HCT116 (cell line): Measurements from ENCODE around the gene CSTPP1. TPM values are rescaled to one million over a fixed set of nuclear protein-coding genes. Genes with fewer than 3 reads are reported as not detected.
"Not testable (repeated sequence)": the region's sequence is repeated elsewhere in the genome, so short reads cannot be mapped to it uniquely, and the experiment has no call there.

ENCODE experiments used
- ATAC-seq: fragments of 200-7000 bp; cut with Tn5 transposase; 2 replicates; pipeline ENCODE4 v1.9.1; 2020; ENCODE audit warnings: mild to moderate bottlenecking, moderate library complexity
- BruUV-seq: library from RNA; stranded (reverse); fragments of 400-500 nt; replicated peaks from 2 replicates; lab custom pipeline; 2021; lab: Mats Ljungman, UMichigan
- CTCF ChIA-PET: fragments of 300-600 bp; sonication (Branson Sonifier 250); formaldehyde crosslinking; loops from one replicate; lab custom pipeline; 2021; ENCODE audit warnings: antibody characterized with exemption; lab: Charles Lee
- POLR2A ChIA-PET: fragments of 300-600, 350-600 bp; sonication (Branson Sonifier 250); formaldehyde crosslinking; loops from one replicate; lab custom pipeline; 2021; ENCODE audit warnings: antibody characterized with exemption; lab: Charles Lee
- RAD21 ChIA-PET, 2 experiments: fragments of 300-600 bp; sonication (Branson Sonifier 250); formaldehyde crosslinking; loops; one replicate each; lab custom pipeline; 2023; ENCODE audit warnings: low total read pairs in 2 of 2; ENCODE audit not compliant: uncharacterized antibody in 2 of 2, unreplicated experiment in 2 of 2, low non-redundant PET in 1 of 2; lab: Charles Lee
- DNase-seq: peaks from one replicate; pipeline ENCODE4 v3.0.0-alpha.2; 2010; ENCODE audit warnings: low read depth, low spot score
- H2AFZ ChIP-seq: fragments of 200-600 bp; shearing (Covaris generic), sonication (generic); 2 replicates; pipeline ENCODE4 v1.6.1; 2017; ENCODE audit warnings: low read depth, mixed run types, mixed read lengths, antibody characterized with exemption, low read length; ENCODE audit not compliant: poor library complexity, severe bottlenecking
- H3K27ac ChIP-seq: 2 replicates; pipeline ENCODE4 v1.5.1; 2012; ENCODE audit warnings: low read depth, low read length
- H3K27me3 ChIP-seq: fragments of 200-600 bp; sonication (generic); 2 replicates; pipeline ENCODE4 v1.6.1; 2016; ENCODE audit warnings: mixed run types, low read length, mixed read lengths; ENCODE audit not compliant: insufficient read depth
- H3K36me3 ChIP-seq, 2 experiments: fragments of 200-500 bp in 1 of 2; fragments of 200-600 bp in 1 of 2; sonication (Bioruptor generic) in 1 of 2; sonication (generic) in 1 of 2; 2 replicates each; pipeline versions ENCODE4 v1.5.1 to v1.6.1; 2014 to 2016; ENCODE audit warnings: low read length in 2 of 2, inconsistent platforms in 1 of 2, mixed read lengths in 1 of 2, mixed run types in 1 of 2; ENCODE audit not compliant: insufficient read depth in 2 of 2, control insufficient read depth in 1 of 2
- H3K4me1 ChIP-seq, 2 experiments: fragments of 200-600 bp in 1 of 2; sonication (generic) in 1 of 2; 2 replicates each; pipeline versions ENCODE4 v1.5.1 to v1.6.1; 2012 to 2017; ENCODE audit warnings: low read length in 2 of 2, inconsistent platforms in 1 of 2, mild to moderate bottlenecking in 1 of 2, mixed read lengths in 1 of 2, mixed run types in 1 of 2, moderate library complexity in 1 of 2; ENCODE audit not compliant: insufficient read depth in 2 of 2, control insufficient read depth in 1 of 2
- H3K4me2 ChIP-seq: fragments of 200-600 bp; sonication (generic); 2 replicates; pipeline ENCODE4 v1.6.1; 2017; ENCODE audit warnings: mixed run types, low read length, mixed read lengths
- H3K4me3 ChIP-seq, 2 experiments: fragments of 200-600 bp in 1 of 2; sonication (generic) in 1 of 2; replicated peaks in 1 of 2; 2 replicates each; pipeline ENCODE4 v1.5.1; 2011 to 2016; ENCODE audit warnings: low read length in 2 of 2, control low read depth in 1 of 2, low read depth in 1 of 2, mild to moderate bottlenecking in 1 of 2, mixed read lengths in 1 of 2, mixed run types in 1 of 2
- H3K79me2 ChIP-seq: fragments of 200-600 bp; sonication (generic); 2 replicates; pipeline ENCODE4 v1.6.1; 2017; ENCODE audit warnings: mild to moderate bottlenecking, mixed run types, low read length, moderate library complexity, mixed read lengths; ENCODE audit not compliant: insufficient read depth
- H3K9ac ChIP-seq: fragments of 200-600 bp; sonication (generic); 2 replicates; pipeline ENCODE4 v1.6.1; 2016; ENCODE audit warnings: low read length, mixed read lengths
- H3K9me2 ChIP-seq: fragments of 200-600 bp; sonication (generic), shearing (Covaris generic); 2 replicates; pipeline ENCODE4 v1.6.1; 2017; ENCODE audit warnings: mixed run types, mild to moderate bottlenecking, moderate library complexity; ENCODE audit not compliant: insufficient read depth
- H3K9me3 ChIP-seq, 2 experiments: fragments of 200-500 bp in 1 of 2; fragments of 200-600 bp in 1 of 2; sonication (Bioruptor generic) in 1 of 2; sonication (generic) in 1 of 2; 2 replicates each; pipeline ENCODE4 v1.6.1; 2014 to 2017; ENCODE audit warnings: low read length in 2 of 2, mixed read lengths in 2 of 2, inconsistent platforms in 1 of 2, low read depth in 1 of 2, mild to moderate bottlenecking in 1 of 2, mixed run types in 1 of 2, moderate library complexity in 1 of 2; ENCODE audit not compliant: control insufficient read depth in 1 of 2, insufficient read depth in 1 of 2
- H4K20me1 ChIP-seq: fragments of 200-600 bp; sonication (generic), shearing (Covaris generic); 2 replicates; pipeline ENCODE4 v1.6.1; 2017; ENCODE audit warnings: mixed run types, mild to moderate bottlenecking, moderate library complexity; ENCODE audit not compliant: insufficient read depth
- CBX3 ChIP-seq: IDR thresholded peaks from 2 replicates; pipeline ENCODE4 v1.6.1; 2012; ENCODE audit warnings: low read depth
- EGR1 ChIP-seq: IDR thresholded peaks from 2 replicates; pipeline ENCODE4 v1.6.1; 2012; ENCODE audit warnings: low read depth
- REST ChIP-seq: IDR thresholded peaks from 2 replicates; pipeline ENCODE4 v1.6.1; 2012; ENCODE audit warnings: low read depth
- SP1 ChIP-seq: IDR thresholded peaks from 2 replicates; pipeline ENCODE4 v1.6.1; 2012; ENCODE audit warnings: low read depth
- SRF ChIP-seq: IDR thresholded peaks from 2 replicates; pipeline ENCODE4 v1.6.1; 2012; ENCODE audit warnings: low read depth
- ZFX ChIP-seq: fragments of 450-650 bp; IDR thresholded peaks from 2 replicates; pipeline ENCODE4 v1.6.1; 2017
- intact Hi-C: fragments of 100-400 bp; cut with micrococcal nuclease; formaldehyde crosslinking; loops from 2 replicates; pipeline ENCODE4 v1.10.0; 2022
- total RNA-seq: library from RNA; stranded (reverse); gene quantifications from one replicate; pipeline ENCODE4 v1.2.1, GENCODE V29; 2021; ENCODE audit not compliant: unreplicated experiment

Gene CSTPP1
- total RNA-seq, 1 experiment from 2014 or later, result 24.7 TPM

- CTCF ChIA-PET, H3K4me3 ChIP-seq, H3K36me3 ChIP-seq, H3K79me2 ChIP-seq, H3K9me2 ChIP-seq, H2AFZ ChIP-seq, H3K9me3 ChIP-seq, RAD21 ChIA-PET, H3K9ac ChIP-seq, BruUV-seq, intact Hi-C loops, H3K4me2 ChIP-seq, POLR2A ChIA-PET, H3K4me1 ChIP-seq, ATAC-seq, H3K27ac ChIP-seq, DNase-seq, H4K20me1 ChIP-seq, H3K27me3 ChIP-seq: not testable (repeated sequence)
These were observed 270.0 kb downstream of the CSTPP1 start for GRCh38 chr11:47206577-47206976.

DNA sequence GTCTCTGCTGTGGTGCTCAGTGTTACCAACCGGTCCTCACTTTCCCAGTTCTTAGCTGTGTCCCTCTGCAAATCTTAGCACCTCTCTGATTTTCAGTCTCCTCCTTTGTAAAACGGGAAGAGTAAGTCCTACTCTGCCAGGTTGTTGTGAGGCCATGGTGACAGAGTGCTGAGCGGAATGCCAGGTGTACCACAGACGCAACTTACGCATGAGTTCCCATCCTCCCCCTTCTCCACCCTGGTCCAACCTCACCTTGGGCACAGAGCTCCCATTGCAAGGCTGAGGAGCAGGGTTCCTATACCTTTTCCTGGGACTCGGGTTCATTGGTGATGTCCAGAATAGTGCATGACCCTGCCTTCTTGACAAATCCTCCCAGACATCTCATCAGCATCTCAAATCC is 270.9 kb downstream of the CSTPP1 start:
- ChIA-PET RAD21 (no interaction called here), POLR2A (interaction anchor here (0.6 kb wide), 1 partner anchor 10 kb away, joined by 4 read pairs; no protein-coding TSS in a partner anchor), CTCF (no interaction called here)
- no peak for TF ChIP-seq SRF
- TF ChIP-seq EGR1, result no peak
- TF ChIP-seq CBX3, result no peak
- no peak for TF ChIP-seq REST
- no peak for TF ChIP-seq SP1
- no peak for TF ChIP-seq ZFX
- ATAC-seq (no peak), DNase-seq (no peak)
- no peaks in the 10 kb centered on the region for H3K9me2 ChIP-seq
- H3K36me3 ChIP-seq, result no peaks in the 10 kb centered on the region
- no peak overlapping the region for H3K4me3 ChIP-seq
- H2AFZ ChIP-seq, result no peak overlapping the region
- H3K9me3 ChIP-seq, result no peaks in the 10 kb centered on the region
- no peaks in the 10 kb centered on the region for H4K20me1 ChIP-seq
- H3K9ac ChIP-seq, result no peak overlapping the region
- no peak overlapping the region for H3K27ac ChIP-seq
- no peaks in the 10 kb centered on the region for H3K79me2 ChIP-seq
- H3K4me1 ChIP-seq, result peaks cover 0 to 10% of the 10 kb centered on the region in 2 experiments; a peak in 2 of 4 replicates
- BruUV-seq, result no TSS peak
- intact Hi-C loops, result no loop called here
- H3K4me2 ChIP-seq, result no peak overlapping the region
- H3K27me3 ChIP-seq, result no peaks in the 10 kb centered on the region

DNA sequence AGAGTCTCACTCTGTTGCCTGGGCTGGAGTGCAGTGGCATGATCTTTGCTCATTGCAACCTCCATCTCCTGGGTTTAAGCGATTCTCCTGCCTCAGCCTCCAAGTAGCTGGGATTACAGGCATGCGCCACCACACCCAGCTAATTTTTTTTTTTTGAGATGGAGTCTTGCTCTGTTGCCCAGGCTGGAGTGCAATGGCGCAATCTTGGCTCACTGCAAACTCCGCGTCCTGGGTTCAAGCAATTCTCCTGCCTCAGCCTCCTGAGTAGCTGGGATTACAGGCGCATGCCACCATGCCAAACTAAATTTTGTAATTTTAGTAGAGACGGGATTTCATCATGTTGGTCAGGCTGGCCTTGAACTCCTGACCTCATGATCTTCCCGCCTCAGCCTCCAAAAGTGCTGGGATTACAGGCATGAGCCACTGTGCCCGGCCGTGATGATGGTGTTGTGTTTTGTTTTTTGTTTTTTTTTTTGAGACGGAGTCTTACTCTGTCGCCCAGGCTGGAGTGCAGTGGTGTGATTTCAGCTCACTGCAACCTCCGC is 271.5 kb downstream of the CSTPP1 start:
- intact Hi-C loops, CTCF ChIA-PET, DNase-seq, RAD21 ChIA-PET, H4K20me1 ChIP-seq, H3K9me3 ChIP-seq, H3K9me2 ChIP-seq, BruUV-seq, H3K4me2 ChIP-seq, H3K27me3 ChIP-seq, H2AFZ ChIP-seq, H3K79me2 ChIP-seq, H3K36me3 ChIP-seq, H3K27ac ChIP-seq, ATAC-seq, H3K9ac ChIP-seq, H3K4me3 ChIP-seq: not testable (repeated sequence)
- peaks cover 5 to 16% of the 10 kb centered on the region in 2 experiments; a peak in 3 of 4 replicates for H3K4me1 ChIP-seq
- POLR2A ChIA-PET, result interaction anchor here (0.6 kb wide), 1 partner anchor 11 kb away, joined by 4 read pairs; no protein-coding TSS in a partner anchor
